GM12873 (cell line): ENCODE results near the gene DDX10.
A peak's percentile ranks its signal among the peaks of the same experiment; 100 is the strongest.

ENCODE experiments used
- TF ChIP-seq, protein P1 (sequence below): IDR thresholded peaks from 2 replicates; pipeline ENCODE4 v1.5.1; 2012; ENCODE audit warnings: low read depth, mild to moderate bottlenecking, moderate library complexity, low read length, control low read depth; ENCODE audit not compliant: insufficient read depth; ENCODE audit errors: missing control alignments

The DDX10 gene

DNA sequence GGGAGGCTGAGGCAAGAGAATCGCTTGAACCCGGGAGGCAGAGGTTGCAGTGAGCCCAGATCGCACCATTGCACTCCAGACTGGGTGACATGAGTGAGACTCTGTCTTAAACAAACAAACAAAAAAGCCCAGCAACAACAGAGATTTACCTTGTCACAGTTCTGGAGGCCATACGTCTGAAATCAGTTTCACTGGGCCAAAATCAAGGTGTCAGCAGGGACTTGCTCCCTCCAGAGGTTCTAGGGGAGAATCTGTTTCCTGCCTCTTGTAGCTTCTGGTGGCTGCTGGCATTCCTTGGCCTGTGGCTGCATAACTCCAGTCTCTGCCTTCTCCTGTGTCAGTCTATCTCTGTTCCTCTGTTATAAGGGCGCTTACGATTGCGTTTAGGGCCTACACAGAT lies 1.5 kb downstream of the DDX10 start:
- TF ChIP-seq, protein P1, sequence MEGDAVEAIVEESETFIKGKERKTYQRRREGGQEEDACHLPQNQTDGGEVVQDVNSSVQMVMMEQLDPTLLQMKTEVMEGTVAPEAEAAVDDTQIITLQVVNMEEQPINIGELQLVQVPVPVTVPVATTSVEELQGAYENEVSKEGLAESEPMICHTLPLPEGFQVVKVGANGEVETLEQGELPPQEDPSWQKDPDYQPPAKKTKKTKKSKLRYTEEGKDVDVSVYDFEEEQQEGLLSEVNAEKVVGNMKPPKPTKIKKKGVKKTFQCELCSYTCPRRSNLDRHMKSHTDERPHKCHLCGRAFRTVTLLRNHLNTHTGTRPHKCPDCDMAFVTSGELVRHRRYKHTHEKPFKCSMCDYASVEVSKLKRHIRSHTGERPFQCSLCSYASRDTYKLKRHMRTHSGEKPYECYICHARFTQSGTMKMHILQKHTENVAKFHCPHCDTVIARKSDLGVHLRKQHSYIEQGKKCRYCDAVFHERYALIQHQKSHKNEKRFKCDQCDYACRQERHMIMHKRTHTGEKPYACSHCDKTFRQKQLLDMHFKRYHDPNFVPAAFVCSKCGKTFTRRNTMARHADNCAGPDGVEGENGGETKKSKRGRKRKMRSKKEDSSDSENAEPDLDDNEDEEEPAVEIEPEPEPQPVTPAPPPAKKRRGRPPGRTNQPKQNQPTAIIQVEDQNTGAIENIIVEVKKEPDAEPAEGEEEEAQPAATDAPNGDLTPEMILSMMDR = peak; percentile 34

DNA sequence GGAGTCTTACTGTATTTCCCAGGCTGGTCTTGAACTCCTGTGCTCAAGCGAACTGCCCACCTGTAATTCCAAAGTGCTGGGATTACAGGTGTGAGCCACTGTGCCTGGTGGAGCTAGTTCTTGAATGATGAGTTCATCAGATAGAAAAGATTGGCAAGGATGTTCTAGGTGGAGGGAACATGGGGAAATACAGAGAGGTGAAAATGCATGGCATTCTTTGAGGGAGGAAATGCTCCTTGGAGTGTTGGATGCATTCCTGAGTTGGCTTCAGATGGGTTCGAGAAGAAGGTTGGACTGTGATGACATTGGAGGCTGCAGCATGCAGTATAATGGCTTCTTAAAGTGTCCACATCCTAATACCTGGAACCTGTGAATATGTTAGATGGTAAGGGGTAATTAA lies 4.4 kb downstream of the DDX10 start:
- TF ChIP-seq, protein P1 = no peak

DNA sequence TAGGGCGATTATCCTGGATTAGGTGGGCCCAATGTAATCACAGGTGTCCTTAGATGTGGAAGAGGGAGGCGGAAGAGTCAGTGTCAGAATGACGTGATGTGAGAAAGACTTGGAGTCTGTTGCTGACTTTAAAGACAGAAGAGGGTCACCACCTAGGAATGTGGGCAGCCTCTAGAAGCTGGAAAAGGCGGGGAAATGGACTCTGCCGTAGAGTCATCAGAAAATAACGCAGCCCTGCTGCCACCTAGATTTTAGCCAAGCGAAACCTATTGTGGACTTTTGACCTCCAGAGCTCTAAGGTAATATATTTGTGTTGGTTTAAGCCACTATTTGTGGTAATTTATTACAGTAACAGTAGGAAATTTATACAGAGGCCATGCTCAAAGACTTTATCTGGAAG lies 4.8 kb downstream of the DDX10 start:
- TF ChIP-seq, protein P1 = no peak

DNA sequence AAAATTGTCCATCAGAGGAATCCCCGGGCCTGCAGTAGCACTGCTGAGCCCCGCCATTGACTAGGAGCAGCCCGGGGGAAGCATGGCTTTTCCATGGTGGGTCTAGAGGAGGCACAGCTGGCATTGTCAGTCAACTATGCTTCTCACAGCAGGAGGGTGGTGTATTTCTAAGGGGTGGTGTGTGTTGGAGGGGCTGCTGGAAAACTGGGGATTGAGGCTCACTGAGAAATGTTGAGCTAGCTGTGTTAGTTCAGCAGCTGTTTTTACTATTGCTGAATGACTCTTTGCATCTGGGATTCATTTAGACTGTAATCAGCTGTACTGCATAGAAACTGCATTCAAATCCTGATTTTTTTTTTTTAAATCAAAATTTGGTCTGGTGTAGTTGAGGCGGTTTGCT lies 5.6 kb downstream of the DDX10 start:
- TF ChIP-seq, protein P1 = no peak

DNA sequence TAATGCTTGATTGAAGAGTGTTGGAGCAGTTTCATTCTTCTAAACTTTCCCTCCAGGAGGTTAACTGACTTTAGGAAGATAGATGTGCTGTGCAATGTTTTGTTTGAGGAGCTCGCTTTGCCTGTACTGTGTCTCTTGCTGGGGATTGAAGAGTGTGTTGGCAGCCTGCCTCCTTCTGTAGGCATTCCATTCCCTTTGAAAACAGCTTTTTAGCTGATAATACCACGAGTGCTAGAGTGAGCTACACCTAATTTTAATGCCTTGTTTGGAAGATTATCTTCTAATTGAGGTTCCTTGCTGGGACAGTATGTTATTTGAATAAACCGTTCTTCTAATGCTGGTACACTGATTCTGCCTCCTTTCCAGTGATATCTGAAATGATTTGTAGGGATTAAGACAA lies 7.2 kb downstream of the DDX10 start:
- TF ChIP-seq, protein P1 = no peak

DNA sequence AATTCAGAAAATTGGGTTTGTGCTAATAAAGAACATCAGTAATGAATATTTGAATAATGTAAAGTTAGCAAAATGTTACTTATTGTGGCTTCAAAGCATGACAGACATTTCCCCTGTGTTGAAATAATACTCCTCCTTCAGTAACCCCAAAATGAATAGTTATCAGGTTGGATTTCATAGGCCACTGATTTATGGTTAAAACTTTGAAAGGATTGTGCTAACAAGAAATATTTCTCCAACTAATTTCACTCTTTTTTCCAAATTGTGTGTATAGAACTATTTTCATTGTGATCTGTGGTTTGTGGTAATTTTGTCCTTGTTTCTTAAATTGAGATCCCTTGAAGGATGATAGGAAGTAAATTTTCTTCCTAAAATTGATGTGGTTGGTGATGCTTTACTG lies 7.9 kb downstream of the DDX10 start:
- TF ChIP-seq, protein P1 = no peak

DNA sequence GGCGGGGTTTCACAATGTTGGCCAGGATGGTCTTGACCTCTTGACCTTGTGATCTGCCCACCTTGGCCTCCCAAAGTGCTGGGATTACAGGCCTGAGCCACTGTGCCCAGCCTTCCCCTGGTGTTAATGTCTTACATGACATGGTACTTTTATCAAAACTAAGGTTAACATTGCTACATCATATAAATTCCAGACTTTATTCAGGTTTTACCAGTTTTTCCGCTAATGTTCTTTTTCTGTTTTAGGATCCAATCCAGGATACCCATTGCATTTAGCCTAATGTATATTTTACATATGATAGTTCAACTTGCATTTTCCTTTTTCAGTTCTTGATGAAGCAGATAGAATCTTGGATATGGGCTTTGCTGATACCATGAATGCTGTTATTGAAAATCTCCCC lies 14.2 kb downstream of the DDX10 start:
- TF ChIP-seq, protein P1 = no peak
